Left ventricle myocardium inferior (tissue), 1 donor: ENCODE measurements around the gene AGFG1. TPM values are rescaled to one million over a fixed set of nuclear protein-coding genes. Genes with fewer than 3 reads are reported as not detected.

ENCODE experiments used
- DNase-seq: peaks from one replicate; pipeline ENCODE4 v3.0.0-alpha.2; 2020
- H3K27ac ChIP-seq: fragments of 200-600 bp; replicated peaks from 2 replicates; pipeline ENCODE4 v1.8.0; 2021
- H3K27me3 ChIP-seq: fragments of 200-600 bp; 2 replicates; pipeline ENCODE4 v1.8.0; 2021; ENCODE audit warnings: low read depth
- H3K36me3 ChIP-seq: fragments of 200-600 bp; 2 replicates; pipeline ENCODE4 v1.8.0; 2021
- H3K4me1 ChIP-seq: fragments of 200-600 bp; 2 replicates; pipeline ENCODE4 v1.8.0; 2021
- H3K4me3 ChIP-seq: fragments of 200-600 bp; 2 replicates; pipeline ENCODE4 v1.8.0; 2021; ENCODE audit warnings: mild to moderate bottlenecking, moderate library complexity
- H3K9me3 ChIP-seq: fragments of 200-600 bp; replicated peaks from 2 replicates; pipeline ENCODE4 v1.8.0; 2021
- CTCF ChIP-seq: fragments of 200-600 bp; IDR thresholded peaks from 2 replicates; pipeline ENCODE4 v1.8.0; 2021; ENCODE audit warnings: antibody characterized with exemption, mild to moderate bottlenecking, borderline replicate concordance
- intact Hi-C: fragments of 100-400 bp; cut with micrococcal nuclease; formaldehyde crosslinking; loops from one replicate; pipeline ENCODE4 v1.11.0; 2022
- total RNA-seq: library from RNA; stranded (reverse); fragmentation: NEBNext Ultra II Directional; extraction: Animal tissue kit (Norgen Biotek cat#: 25700); gene quantifications from one replicate; pipeline ENCODE4 v1.2.1, GENCODE V29; 2021
- donor health status: DM: no; HTN: yes; CAD: no; lungs with severe emphysema.

AGFG1 gene
- total RNA-seq, 1 donor from 2014 or later, result 50.4 TPM

- H3K4me3 ChIP-seq, result peak overlapping the region; percentile 92
- no peaks in the 10 kb centered on the region for H3K36me3 ChIP-seq
- DNase-seq, result no peak
- no peaks in the 10 kb centered on the region for H3K9me3 ChIP-seq
- no peaks in the 10 kb centered on the region for H3K27me3 ChIP-seq
- intact Hi-C loops, result no loop called here
- no peak for TF ChIP-seq CTCF
- H3K4me1 ChIP-seq, result peaks cover 73% of the 10 kb centered on the region
- H3K27ac ChIP-seq, result no peak overlapping the region
These were observed 2.5 kb downstream of the AGFG1 start for GRCh38 chr2:227474410-227474809.

- Histone ChIP-seq H3K4me1 (peaks cover 91% of the 10 kb centered on the region), H3K4me3 (no peak overlapping the region), H3K27me3 (no peaks in the 10 kb centered on the region), H3K36me3 (no peaks in the 10 kb centered on the region), H3K27ac (no peak overlapping the region), H3K9me3 (no peaks in the 10 kb centered on the region)
- intact Hi-C loops, result no loop called here
- no peak for TF ChIP-seq CTCF
- DNase-seq, result no peak
These were observed 5.3 kb downstream of the AGFG1 start for GRCh38 chr2:227477291-227477690.

- Histone ChIP-seq H3K27ac (no peak overlapping the region), H3K27me3 (no peaks in the 10 kb centered on the region), H3K4me3 (no peak overlapping the region), H3K9me3 (peaks cover 2% of the 10 kb centered on the region), H3K4me1 (peaks cover 82% of the 10 kb centered on the region), H3K36me3 (no peaks in the 10 kb centered on the region)
- intact Hi-C loops, result no loop called here
- no peak for DNase-seq
- peak; percentile 56 for TF ChIP-seq CTCF
These were observed 8.0 kb downstream of the AGFG1 start for GRCh38 chr2:227479865-227480475.

GRCh38 chr2:227480528-227480927, 8.6 kb downstream of the AGFG1 start:
- no peak overlapping the region for H3K4me3 ChIP-seq
- H3K4me1 ChIP-seq, result peaks cover 76% of the 10 kb centered on the region
- no peak for TF ChIP-seq CTCF
- H3K27ac ChIP-seq, result no peak overlapping the region
- no peaks in the 10 kb centered on the region for H3K36me3 ChIP-seq
- DNase-seq, result no peak
- peaks cover 8% of the 10 kb centered on the region for H3K9me3 ChIP-seq
- intact Hi-C loops, result no loop called here
- H3K27me3 ChIP-seq, result no peaks in the 10 kb centered on the region

GRCh38 chr2:227482638-227483340, 10.8 kb downstream of the AGFG1 start:
- no peak for DNase-seq
- Histone ChIP-seq H3K9me3 (peaks cover 15% of the 10 kb centered on the region), H3K36me3 (no peaks in the 10 kb centered on the region), H3K27ac (no peak overlapping the region), H3K4me3 (no peak overlapping the region), H3K4me1 (peaks cover 63% of the 10 kb centered on the region), H3K27me3 (no peaks in the 10 kb centered on the region)
- no peak for TF ChIP-seq CTCF
- intact Hi-C loops, result no loop called here
